ENCODE results near the gene ABCG5. TPM values are rescaled to one million over a fixed set of nuclear protein-coding genes. Genes with fewer than 3 reads are reported as not detected.

Gene ABCG5
- total RNA-seq, 2 experiments from 2014 or later = not detected

DNA sequence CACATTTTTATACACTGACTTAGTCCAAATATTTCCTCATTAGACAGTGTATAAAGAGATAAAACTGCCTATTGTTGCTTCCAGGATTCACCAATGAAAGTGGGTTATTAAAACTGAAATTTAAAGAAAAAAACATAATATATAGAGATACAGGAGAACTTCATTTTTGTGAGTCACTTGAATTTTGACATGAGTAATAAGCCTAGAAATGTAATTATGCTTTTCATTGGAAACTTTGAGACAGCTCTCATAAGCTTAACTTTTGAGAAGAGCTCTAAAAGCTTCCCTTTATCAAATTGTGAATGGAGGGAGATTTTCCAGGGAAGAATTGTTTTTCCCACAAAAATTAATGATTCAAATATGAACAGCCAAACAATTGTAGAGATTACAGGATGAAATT lies 50.7 kb downstream of the ABCG5 start:
- Histone ChIP-seq H3K36me3 (ENCODE audit: insufficient read depth, low read length) (no peaks in the 10 kb centered on the region), H3K27ac (ENCODE audit: low read depth in 1 of 2, low read length in 2 of 2) (no peak overlapping the region), H3K9me3 (ENCODE audit: control insufficient read depth in 1 of 2, insufficient read depth in 1 of 2, low read length in 2 of 2) (no peaks in the 10 kb centered on the region), H3K4me1 (ENCODE audit: insufficient read depth, low read length) (no peaks in the 10 kb centered on the region), H3K4me3 (ENCODE audit: low read length) (no peak overlapping the region), H3K27me3 (ENCODE audit: control insufficient read depth in 1 of 2, insufficient read depth in 2 of 2, low read length in 2 of 2) (no peaks in the 10 kb centered on the region)
- H3K36me3 Mint-ChIP-seq (ENCODE audit: low read depth) = peaks cover 26% of the 10 kb centered on the region
- H3K9me3 Mint-ChIP-seq = no peaks in the 10 kb centered on the region
- H3K4me1 Mint-ChIP-seq (ENCODE audit: low read depth) = no peaks in the 10 kb centered on the region
- ATAC-seq (ENCODE audit: poor library complexity) = no peak
- ChIA-PET POLR2A (no interaction called here), CTCF (no interaction called here)
- H3K27ac Mint-ChIP-seq = no peak overlapping the region
- H3K4me3 Mint-ChIP-seq = no peak overlapping the region
- H3K27me3 Mint-ChIP-seq = no peaks in the 10 kb centered on the region
- intact Hi-C loops (cut with DNase I, micrococcal nuclease) = no loop called here
- TF ChIP-seq, protein P1, sequence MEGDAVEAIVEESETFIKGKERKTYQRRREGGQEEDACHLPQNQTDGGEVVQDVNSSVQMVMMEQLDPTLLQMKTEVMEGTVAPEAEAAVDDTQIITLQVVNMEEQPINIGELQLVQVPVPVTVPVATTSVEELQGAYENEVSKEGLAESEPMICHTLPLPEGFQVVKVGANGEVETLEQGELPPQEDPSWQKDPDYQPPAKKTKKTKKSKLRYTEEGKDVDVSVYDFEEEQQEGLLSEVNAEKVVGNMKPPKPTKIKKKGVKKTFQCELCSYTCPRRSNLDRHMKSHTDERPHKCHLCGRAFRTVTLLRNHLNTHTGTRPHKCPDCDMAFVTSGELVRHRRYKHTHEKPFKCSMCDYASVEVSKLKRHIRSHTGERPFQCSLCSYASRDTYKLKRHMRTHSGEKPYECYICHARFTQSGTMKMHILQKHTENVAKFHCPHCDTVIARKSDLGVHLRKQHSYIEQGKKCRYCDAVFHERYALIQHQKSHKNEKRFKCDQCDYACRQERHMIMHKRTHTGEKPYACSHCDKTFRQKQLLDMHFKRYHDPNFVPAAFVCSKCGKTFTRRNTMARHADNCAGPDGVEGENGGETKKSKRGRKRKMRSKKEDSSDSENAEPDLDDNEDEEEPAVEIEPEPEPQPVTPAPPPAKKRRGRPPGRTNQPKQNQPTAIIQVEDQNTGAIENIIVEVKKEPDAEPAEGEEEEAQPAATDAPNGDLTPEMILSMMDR (IDR thresholded peaks at IDR 0.05) = no peak
- DNase-seq = no peak

DNA sequence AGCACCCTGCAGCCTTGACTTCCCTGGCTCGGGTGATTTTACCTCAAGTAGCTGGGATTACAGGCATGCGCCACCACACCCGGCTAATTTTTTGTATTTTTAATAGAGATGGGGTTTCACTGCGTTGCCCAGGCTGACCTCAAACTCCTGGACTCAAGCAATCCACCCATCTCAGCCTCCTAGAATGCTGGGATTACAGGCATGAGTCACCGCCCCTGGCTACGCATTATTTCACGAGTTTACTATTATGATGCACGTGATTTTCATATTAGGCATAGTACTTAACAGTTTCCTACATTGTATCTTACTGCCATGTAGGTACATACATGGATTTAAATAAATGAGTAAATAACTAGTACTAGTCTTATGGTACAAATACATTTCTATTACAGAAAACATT lies 60.4 kb downstream of the ABCG5 start:
- H3K36me3 ChIP-seq (ENCODE audit: insufficient read depth, low read length) = no peaks in the 10 kb centered on the region
- ATAC-seq (ENCODE audit: poor library complexity) (no peak), DNase-seq (no peak)
- TF ChIP-seq, protein P1 (IDR thresholded peaks at IDR 0.05) = no peak
- H3K27me3 ChIP-seq (ENCODE audit: control insufficient read depth in 1 of 2, insufficient read depth in 2 of 2, low read length in 2 of 2) = no peaks in the 10 kb centered on the region
- H3K27ac Mint-ChIP-seq = no peak overlapping the region
- no peak overlapping the region for H3K4me3 Mint-ChIP-seq
- ChIA-PET CTCF (no interaction called here), POLR2A (no interaction called here)
- peaks cover 10% of the 10 kb centered on the region for H3K36me3 Mint-ChIP-seq (ENCODE audit: low read depth)
- H3K4me1 Mint-ChIP-seq (ENCODE audit: low read depth) = peaks cover 12% of the 10 kb centered on the region
- H3K27ac ChIP-seq (ENCODE audit: low read depth in 1 of 2, low read length in 2 of 2) = no peak overlapping the region
- H3K9me3 Mint-ChIP-seq = no peaks in the 10 kb centered on the region
- H3K27me3 Mint-ChIP-seq = no peaks in the 10 kb centered on the region
- H3K4me3 ChIP-seq (ENCODE audit: low read length) = no peak overlapping the region
- intact Hi-C loops (cut with DNase I, micrococcal nuclease) = loop anchor here in 1 of 2 experiments (10.0 kb wide), 2 partner anchors 183 to 587 kb away; partner anchors contain the start of genes CAMKMT, PREPL and THADA
- peaks cover 11% of the 10 kb centered on the region for H3K4me1 ChIP-seq (ENCODE audit: insufficient read depth, low read length)
- H3K9me3 ChIP-seq (ENCODE audit: control insufficient read depth in 1 of 2, insufficient read depth in 1 of 2, low read length in 2 of 2) = no peaks in the 10 kb centered on the region

DNA sequence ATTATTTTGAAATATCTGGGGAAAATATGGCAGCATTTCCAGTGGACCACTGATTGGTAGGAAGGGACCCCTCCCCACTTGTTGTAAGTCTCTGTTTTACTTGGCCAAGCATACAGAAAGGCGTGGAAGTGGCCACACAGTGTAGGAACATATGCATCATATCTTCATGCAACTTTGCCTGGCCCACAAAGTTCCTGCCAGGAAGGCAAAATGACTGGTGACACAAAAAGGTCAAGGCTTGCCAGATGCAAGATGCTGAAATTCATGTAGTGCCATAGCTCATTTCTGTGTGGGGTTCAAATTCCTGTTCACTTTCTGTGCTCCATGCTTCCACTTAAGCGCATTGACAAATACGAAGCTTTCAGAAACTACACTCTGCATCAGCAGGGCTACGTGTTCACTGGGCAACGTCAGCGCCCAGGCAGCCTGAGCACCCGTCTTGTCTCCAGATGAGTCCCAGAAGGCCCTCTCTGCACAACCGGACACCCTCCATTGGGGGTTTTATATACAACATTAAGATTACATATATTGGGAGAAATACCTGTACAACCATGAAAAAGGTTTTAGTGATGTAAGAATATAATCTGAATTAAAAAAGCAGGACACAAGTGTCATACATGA lies 61.2 kb downstream of the ABCG5 start:
- ChIA-PET POLR2A (no interaction called here), CTCF (no interaction called here)
- no peak overlapping the region for H3K27ac ChIP-seq (ENCODE audit: low read depth in 1 of 2, low read length in 2 of 2)
- H3K9me3 Mint-ChIP-seq = no peaks in the 10 kb centered on the region
- no peak for DNase-seq
- H3K9me3 ChIP-seq (ENCODE audit: control insufficient read depth in 1 of 2, insufficient read depth in 1 of 2, low read length in 2 of 2) = no peaks in the 10 kb centered on the region
- H3K4me3 Mint-ChIP-seq = no peak overlapping the region
- peaks cover 12% of the 10 kb centered on the region for H3K4me1 Mint-ChIP-seq (ENCODE audit: low read depth)
- no peak for ATAC-seq (ENCODE audit: poor library complexity)
- TF ChIP-seq, protein P1 (IDR thresholded peaks at IDR 0.05) = no peak
- no peaks in the 10 kb centered on the region for H3K36me3 ChIP-seq (ENCODE audit: insufficient read depth, low read length)
- peaks cover 11% of the 10 kb centered on the region for H3K4me1 ChIP-seq (ENCODE audit: insufficient read depth, low read length)
- no peak overlapping the region for H3K4me3 ChIP-seq (ENCODE audit: low read length)
- H3K27ac Mint-ChIP-seq = no peak overlapping the region
- H3K27me3 ChIP-seq (ENCODE audit: control insufficient read depth in 1 of 2, insufficient read depth in 2 of 2, low read length in 2 of 2) = no peaks in the 10 kb centered on the region
- peaks cover 10% of the 10 kb centered on the region for H3K36me3 Mint-ChIP-seq (ENCODE audit: low read depth)
- H3K27me3 Mint-ChIP-seq = no peaks in the 10 kb centered on the region
- intact Hi-C loops (cut with DNase I, micrococcal nuclease) = loop anchor here in 1 of 2 experiments (10.0 kb wide), 2 partner anchors 183 to 587 kb away; partner anchors contain the start of genes CAMKMT, PREPL and THADA

Measured in CD4-positive, alpha-beta T cell (primary cell).